Activated naive CD8-positive, alpha-beta T cell treated with anti-CD3 and anti-CD28 coated beads, Interleukin-2, amount 50 U/mL, for 16 hours (primary cell): ENCODE results near the gene IFNAR1.

Source experiments
- DNase-seq: peaks from one replicate; pipeline ENCODE4 v3.0.0-alpha.2; 2020; ENCODE audit warnings: low read depth, low spot score

The IFNAR1 gene

DNA sequence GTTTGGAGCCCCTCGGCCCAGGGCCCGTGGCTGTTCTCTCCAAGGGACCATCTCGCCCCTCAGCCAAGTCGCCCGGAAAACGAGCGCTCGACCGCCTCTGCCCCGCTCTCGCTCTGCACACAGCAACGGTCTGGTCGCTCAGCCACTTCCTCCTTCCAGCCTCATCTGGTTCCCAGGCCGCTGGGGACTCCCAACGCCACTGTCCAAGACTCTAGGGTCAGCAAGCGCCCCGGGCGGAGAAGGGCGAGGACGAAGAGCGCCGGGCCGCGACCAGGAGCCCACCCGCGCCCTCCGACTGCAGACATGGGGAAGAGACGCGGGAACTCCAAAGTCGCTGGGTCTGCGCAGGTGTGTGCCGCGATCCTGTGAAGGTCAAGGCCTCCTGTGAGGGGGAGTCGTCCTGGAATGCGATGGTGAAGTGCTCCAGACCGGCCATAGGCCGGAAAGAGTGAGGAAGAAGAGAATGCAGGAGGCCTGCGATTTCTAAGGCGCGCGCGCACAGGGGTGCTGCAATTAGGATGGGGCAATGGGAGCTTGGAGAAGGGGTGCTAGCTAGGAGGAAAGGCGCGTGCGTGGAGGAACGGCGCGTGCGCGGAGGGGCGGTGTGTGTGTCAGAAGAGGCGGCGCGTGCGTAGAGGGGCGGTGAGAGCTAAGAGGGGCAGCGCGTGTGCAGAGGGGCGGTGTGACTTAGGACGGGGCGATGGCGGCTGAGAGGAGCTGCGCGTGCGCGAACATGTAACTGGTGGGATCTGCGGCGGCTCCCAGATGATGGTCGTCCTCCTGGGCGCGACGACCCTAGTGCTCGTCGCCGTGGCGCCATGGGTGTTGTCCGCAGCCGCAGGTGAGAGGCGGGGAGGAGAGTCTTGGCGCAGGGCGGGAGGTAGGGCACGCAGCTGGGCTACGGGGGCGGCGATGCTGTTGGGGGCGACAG, at the start of gene IFNAR1:
TSS of gene IFNAR1 (plus strand) at position 680 of the 931 bp plus-strand sequence. CDS start at position 766, 86 bp downstream.
- peak; percentile 100 for DNase-seq

DNA sequence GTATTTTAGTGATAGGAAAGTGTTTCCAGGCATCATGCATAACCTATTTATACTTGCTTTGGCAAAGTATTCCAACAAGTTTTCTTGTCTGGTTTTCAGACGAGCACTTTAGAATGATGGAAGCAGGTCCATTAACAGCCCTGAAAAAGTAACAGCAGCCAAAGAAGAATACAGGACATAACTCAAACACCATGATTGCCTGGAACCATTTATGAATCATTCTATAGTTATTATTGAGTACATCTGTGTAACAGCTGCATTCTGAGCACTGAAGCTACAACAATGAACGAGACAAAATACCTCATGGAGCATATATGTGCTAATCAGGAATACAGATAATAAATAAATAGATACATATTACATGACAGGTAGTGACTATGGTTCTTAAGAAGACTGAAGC, 46.0 kb upstream of the IFNAR1 start:
- no peak for DNase-seq

GRCh38 chr21:33279330-33279820, 45.4 kb upstream of the IFNAR1 start:
- DNase-seq: no peak

DNA sequence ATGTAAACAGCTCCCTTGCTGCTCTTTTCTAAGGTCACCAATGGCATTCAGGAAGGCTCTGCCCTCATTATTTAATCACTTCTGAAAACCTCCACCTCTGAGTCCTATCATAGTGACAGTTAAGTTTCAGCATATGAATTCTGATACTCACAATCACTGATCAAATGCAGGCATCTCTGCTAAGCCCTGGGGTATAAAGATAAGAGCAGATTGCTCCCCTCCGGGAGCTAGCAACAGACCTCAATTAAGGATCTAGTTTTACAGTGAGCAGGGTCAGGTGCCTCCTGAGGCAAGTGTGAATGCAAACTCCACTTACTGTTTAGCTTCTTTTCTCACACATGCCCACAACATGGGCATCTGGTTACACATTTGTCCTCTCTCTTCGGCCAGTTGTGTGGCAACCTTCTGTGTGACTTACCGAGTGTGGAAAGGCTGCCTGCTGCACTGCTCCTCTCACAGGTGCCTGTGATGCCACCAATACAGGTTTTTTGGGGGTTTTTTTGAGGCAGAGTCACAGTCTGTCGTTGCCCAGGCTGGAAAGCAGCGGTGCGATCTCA, 43.6 kb upstream of the IFNAR1 start:
- no peak for DNase-seq

GRCh38 chr21:33283203-33283602, 41.6 kb upstream of the IFNAR1 start:
- no peak for DNase-seq

DNA sequence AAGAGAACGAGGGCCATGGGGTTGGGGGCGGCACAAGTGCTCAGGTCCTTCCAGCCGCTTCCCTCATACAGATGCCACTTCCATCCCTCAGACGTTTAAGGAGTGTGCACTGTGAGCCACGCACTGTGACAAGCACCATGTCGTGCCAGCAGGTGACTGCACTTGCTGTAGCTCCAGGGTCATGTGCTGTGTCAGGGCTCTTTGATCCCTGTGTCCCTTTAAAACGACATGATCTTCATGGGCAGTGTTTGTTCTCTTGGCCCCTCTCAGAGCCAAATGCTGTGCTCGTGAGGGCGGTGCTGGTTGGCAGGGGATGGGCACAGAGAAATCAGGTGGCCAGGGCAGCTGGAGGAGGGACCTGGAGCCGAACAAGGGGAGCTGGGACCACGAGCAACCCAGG, 38.7 kb upstream of the IFNAR1 start:
- no peak for DNase-seq

- no peak for DNase-seq
Measured at GRCh38 chr21:33286600-33287456, 37.9 kb upstream of the IFNAR1 start.

- DNase-seq: no peak
Measured at GRCh38 chr21:33289199-33289819, 35.5 kb upstream of the IFNAR1 start.

- DNase-seq: no peak
Measured at GRCh38 chr21:33290441-33290840, 34.3 kb upstream of the IFNAR1 start.

GRCh38 chr21:33291686-33292085, 33.1 kb upstream of the IFNAR1 start:
- no peak for DNase-seq

DNA sequence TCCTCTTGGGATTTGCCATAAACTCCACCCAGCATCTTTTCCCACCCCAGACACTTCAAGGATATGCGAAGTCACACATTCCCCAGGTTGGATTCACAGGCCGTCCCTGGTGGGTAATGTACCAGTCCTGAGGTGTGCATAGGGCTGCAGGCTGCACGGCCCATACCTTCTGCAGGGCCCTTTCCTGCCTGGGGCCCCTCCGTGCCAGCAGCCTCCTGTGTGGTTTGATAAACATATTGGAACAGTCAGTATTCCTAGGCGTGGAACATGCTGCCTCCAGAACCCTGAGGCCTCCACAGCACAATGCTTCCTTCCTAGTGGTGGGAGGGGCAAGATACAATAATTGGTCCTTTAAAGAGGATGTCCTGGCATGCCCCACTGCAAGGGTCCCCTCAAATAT, 32.0 kb upstream of the IFNAR1 start:
- no peak for DNase-seq

- no peak for DNase-seq
Measured at GRCh38 chr21:33293136-33293535, 31.6 kb upstream of the IFNAR1 start.

DNA sequence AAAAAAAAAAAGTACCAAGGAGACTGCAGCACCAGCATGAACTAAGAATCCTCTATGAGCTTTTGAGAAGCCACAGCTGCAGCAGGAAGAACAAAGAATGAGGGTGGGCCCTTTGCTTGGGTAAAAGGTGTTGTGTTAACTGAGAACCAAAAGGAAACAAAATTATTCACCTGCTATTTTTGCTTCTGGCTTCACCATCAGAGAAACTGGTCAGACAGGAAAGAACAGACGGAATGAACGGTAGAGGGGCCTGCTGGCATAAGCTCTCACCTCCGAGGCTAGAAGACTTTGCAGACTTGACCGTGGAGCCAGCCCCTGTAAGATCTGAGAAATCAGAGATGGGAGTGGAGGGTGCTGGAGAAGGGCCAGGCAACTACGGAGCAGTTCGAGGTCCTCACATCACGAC, 31.0 kb upstream of the IFNAR1 start:
- no peak for DNase-seq

GRCh38 chr21:33296156-33296555, 28.6 kb upstream of the IFNAR1 start:
- no peak for DNase-seq

DNA sequence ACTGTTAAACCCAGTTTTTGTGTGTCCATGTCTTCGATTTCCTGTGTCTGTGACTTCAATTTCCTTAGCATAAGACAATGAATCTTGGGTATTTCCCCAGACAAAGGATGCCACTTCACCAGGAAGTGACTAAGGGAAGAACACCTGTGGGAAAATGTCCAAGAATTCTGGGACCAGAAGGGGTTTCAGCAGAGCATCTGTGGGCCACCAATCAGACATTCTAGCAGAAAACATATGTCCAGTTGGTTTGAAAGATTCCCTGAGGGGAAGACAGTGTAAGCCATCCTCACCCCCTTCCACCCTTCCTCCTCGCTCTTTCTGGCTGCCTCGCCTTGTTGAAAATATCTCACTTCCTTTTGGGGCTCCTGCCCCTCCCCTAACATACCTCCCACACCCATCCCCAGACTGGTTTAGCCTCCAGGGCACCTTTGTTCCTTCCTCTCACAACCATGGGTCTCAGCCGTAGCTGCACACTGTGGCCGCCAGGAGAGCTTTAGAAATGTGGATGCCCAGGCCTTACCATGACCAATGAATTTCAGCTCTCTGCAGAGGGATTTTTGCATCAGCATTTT, 25.5 kb upstream of the IFNAR1 start:
- no peak for DNase-seq

GRCh38 chr21:33300701-33301631, 23.8 kb upstream of the IFNAR1 start:
- DNase-seq: no peak

GRCh38 chr21:33301632-33302002, 23.2 kb upstream of the IFNAR1 start:
- DNase-seq: no peak

- DNase-seq: no peak
Measured at GRCh38 chr21:33302055-33302454, 22.7 kb upstream of the IFNAR1 start.

DNA sequence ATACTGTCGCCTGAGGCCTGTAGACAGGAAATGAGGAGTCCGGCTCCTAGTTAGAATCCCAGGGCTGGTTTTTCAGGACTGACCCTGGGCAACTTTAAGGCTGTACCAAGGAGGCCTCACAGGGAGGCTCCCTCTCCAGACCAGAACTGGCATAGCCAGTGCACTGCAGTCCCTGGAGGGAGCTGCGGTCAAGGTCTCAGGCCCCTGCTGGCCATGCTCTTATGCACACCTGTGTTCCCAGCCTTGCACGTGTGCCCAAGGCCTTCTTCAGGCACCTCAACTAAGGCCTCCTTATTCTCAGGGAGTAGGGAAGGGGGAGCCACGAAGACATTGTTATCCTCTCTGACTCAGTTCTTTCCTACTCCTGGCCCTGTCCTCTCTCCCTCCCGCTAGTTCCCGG, 22.0 kb upstream of the IFNAR1 start:
- DNase-seq: no peak

DNA sequence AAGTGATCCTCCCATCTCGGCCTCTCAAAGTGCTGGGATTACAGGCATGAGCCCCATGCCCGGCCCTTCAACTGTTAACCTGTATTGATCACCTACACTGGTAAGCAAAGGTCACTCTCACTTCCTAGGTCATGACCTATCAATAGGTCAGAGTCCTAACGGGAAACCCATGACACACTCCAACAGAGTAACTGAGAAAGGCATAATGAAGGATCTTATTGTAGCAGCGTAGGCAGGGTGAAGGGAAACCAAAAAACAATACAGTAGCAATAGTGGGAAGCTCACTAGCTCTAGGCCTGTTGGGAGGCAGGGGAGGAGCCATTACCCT, 19.5 kb upstream of the IFNAR1 start:
- no peak for DNase-seq
